GM18505 (cell line): Measurements from ENCODE around the gene CALR.
"Not testable (repeated sequence)": the region's sequence is repeated elsewhere in the genome, so short reads cannot be mapped to it uniquely, and the experiment has no call there.

ENCODE experiments used
- ATAC-seq: cut with Tn5 transposase; IDR thresholded peaks from one replicate; pipeline ENCODE4 v1.9.1; 2021; ENCODE audit not compliant: unreplicated experiment
- POLR2A ChIP-seq: IDR thresholded peaks from 4 replicates; pipeline ENCODE4 v1.6.1; 2011; ENCODE audit warnings: borderline replicate concordance; ENCODE audit not compliant: insufficient read depth, insufficient read length; ENCODE audit errors: extremely low read depth

Gene CALR

GRCh38 chr19:12939975-12940423 is 1.6 kb downstream of the CALR start:
- TF ChIP-seq POLR2A, result no peak
- ATAC-seq, result no peak

DNA sequence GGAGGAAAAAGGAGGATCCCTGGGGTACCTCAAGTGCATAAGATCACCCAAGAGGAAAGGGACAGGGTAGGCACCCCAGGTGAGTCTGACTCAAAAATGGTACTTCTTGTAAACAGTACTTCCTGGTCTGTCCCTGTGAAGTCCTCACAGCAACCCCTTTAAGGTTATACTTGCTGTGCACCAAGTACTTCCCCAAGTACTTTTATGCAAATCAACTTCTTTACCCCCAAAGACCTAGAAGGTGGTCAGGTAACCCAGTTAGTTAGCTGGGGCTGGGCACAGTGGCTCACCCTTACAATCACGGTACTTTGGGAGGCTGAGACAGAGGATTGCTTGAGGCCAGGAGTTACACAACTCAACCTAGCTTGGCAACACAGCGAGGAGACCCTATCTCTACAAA is 2.5 kb downstream of the CALR start:
- TF ChIP-seq POLR2A, result peak; percentile 34
- no peak for ATAC-seq

DNA sequence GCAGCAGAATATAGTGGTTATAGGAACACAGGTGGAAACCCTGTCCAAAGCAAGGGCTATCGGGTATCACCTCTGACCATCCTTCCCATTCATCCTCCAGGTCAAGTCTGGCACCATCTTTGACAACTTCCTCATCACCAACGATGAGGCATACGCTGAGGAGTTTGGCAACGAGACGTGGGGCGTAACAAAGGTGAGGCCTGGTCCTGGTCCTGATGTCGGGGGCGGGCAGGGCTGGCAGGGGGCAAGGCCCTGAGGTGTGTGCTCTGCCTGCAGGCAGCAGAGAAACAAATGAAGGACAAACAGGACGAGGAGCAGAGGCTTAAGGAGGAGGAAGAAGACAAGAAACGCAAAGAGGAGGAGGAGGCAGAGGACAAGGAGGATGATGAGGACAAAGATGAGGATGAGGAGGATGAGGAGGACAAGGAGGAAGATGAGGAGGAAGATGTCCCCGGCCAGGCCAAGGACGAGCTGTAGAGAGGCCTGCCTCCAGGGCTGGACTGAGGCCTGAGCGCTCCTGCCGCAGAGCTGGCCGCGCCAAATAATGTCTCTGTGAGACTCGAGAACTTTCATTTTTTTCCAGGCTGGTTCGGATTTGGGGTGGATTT is 5.1 kb downstream of the CALR start:
- ATAC-seq, result no peak
- peak; percentile 20 for TF ChIP-seq POLR2A

DNA sequence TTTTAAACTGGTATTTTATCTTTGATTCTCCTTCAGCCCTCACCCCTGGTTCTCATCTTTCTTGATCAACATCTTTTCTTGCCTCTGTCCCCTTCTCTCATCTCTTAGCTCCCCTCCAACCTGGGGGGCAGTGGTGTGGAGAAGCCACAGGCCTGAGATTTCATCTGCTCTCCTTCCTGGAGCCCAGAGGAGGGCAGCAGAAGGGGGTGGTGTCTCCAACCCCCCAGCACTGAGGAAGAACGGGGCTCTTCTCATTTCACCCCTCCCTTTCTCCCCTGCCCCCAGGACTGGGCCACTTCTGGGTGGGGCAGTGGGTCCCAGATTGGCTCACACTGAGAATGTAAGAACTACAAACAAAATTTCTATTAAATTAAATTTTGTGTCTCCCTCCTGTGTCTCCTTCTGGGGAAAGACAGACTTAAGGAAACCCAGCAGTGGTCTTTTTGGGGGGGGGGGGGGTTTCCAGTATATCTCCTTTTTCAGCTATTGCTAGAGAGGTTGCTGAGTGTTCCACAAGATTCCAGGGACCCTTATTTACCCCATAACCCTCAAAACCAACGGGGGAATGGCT is 5.8 kb downstream of the CALR start:
- ATAC-seq, result no peak
- peak; percentile 7 for TF ChIP-seq POLR2A

DNA sequence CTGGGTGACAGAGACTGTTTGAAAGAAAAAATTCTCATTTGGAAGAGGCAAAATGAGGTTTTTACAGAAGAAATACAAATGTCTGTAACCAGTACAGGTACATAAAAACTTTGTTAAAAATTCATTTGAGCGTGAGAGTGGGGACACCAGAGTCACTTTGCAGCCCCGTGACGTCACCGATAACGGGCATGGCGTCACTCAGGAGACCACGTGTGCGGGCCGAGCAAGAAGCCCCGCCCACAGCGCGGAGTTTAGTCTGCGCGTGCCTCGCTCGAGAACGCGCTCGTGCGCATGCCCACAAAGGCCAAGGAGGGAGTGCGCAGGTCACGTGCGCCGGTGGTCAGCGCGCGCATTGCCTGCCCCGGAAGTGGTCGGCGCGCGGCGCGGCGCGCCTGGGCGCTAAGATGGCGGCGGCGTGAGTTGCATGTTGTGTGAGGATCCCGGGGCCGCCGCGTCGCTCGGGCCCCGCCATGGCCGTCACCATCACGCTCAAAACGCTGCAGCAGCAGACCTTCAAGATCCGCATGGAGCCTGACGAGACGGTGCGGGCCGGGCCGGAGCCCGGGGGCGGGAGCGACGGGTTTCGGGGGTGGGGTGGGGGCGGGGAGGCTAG is 7.2 kb downstream of the CALR start, which contains the start of gene RAD23A:
Gene RAD23A, plus strand, starts transcription at position 384 of the 613 bp plus-strand sequence. Its CDS starts 87 bp downstream, at position 471.
- peak; percentile 63 for ATAC-seq
- peak; percentile 96 for TF ChIP-seq POLR2A

GRCh38 chr19:12946092-12946721 is 7.8 kb downstream of the CALR start:
- no peak for TF ChIP-seq POLR2A
- peak; percentile 33 for ATAC-seq

GRCh38 chr19:12946731-12947496 is 8.5 kb downstream of the CALR start:
- ATAC-seq, result no peak
- TF ChIP-seq POLR2A, result peak; percentile 22

- TF ChIP-seq POLR2A, result no peak
- ATAC-seq, result no peak
Observed at GRCh38 chr19:12947702-12948611, 9.5 kb downstream of the CALR start.

DNA sequence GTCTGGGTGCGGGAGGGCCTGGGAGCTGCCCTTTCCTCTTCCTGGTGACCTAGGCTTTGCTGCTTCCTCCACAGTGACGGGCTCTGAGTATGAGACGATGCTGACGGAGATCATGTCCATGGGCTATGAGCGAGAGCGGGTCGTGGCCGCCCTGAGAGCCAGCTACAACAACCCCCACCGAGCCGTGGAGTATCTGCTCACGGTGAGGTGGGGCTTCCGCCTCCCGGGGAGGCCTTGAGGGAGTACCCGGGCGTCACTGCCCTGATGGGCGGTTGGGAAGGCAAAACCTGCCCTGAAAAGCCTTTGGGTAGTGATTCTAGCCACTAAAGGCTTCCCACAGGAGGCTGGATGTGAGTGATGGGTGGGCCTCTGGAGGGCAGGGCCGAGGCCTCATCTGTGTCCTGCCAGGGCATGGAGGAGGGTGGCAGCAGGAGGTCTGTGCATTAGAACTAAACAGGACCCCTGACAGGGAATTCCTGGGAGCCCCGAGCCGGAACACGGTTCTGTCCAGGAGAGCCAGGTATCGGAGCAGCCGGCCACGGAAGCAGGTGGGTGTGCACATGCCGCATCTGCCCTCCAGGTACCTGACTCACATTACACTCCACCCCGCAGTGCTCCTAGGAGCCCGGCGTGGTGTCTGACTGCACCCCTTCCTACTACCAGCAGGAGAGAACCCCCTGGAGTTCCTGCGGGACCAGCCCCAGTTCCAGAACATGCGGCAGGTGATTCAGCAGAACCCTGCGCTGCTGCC is 10.4 kb downstream of the CALR start:
- ATAC-seq, result no peak
- no peak for TF ChIP-seq POLR2A

DNA sequence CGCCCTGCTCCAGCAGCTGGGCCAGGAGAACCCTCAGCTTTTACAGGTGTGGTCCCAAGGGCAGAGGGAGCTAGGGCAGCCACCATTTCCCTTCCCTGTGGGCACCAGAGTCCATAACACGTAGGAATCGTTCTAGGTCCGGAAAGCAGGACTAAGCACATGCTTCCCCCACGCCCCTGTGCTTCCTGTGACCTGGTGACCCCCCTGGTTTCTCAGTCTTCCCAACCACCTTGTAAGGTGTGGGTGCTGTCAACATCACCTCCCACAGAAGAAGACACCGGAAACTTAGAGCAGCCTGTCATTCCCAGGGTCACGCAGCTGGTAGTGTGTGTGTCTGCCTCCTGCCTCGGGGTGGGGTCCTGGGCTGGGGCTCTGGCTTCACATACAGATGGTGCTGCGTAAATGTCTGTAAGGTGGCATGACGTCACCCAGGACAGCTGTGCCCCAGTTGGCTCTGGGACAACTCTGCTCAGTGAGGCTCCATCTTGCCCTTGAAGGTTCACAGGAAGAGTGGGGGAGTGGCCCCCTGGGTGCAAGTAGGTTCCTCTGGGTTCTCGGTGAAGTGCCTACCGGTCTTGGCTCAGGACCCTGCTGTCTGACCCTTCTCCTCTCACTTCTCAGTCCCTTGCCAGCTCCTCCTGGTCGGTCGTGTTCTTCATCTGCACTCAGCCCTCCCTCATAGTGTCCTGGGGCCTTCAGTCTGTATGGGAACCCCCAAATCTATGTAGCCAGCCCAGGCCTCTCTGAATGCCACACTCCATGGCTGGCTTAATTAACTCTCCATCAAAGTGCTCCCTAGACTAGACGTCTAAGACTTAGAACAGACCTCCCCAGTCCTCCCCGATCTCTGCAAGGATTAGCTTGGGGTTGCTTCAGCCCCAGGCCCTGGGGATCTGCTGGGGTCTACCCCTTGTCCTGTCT is 11.2 kb downstream of the CALR start:
- no peak for TF ChIP-seq POLR2A
- ATAC-seq, result no peak

- ATAC-seq, result not testable (repeated sequence)
Observed at GRCh38 chr19:12952050-12952449, 13.6 kb downstream of the CALR start.

DNA sequence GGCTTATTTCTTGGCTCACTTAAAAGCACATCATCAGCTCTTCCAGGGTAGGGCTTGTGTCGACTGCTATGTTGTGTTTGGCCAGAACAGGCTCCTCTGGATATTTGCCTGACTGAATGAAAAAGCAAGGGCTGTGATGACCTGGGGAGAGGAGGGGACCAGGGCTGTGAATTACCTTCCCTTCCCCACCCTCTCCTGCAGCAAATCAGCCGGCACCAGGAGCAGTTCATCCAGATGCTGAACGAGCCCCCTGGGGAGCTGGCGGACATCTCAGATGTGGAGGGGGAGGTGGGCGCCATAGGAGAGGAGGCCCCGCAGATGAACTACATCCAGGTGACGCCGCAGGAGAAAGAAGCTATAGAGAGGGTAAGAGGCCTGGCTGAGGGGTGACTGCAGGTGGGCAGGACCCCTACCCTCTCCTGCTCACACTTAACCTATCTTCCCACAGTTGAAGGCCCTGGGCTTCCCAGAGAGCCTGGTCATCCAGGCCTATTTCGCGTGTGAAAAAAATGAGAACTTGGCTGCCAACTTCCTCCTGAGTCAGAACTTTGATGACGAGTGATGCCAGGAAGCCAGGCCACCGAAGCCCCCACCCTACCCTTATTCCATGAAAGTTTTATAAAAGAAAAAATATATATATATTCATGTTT is 14.2 kb downstream of the CALR start:
- ATAC-seq, result no peak
- no peak for TF ChIP-seq POLR2A
